ENCODE measurements around the gene ALDH1B1. TPM values are rescaled to one million over a fixed set of nuclear protein-coding genes. Genes with fewer than 3 reads are reported as not detected.
"Not testable (repeated sequence)": the region's sequence is repeated elsewhere in the genome, so short reads cannot be mapped to it uniquely, and the experiment has no call there.

The ALDH1B1 gene
- total RNA-seq, 2 experiments from 2014 or later = 14.1 to 17.9 TPM

- H3K4me3 Mint-ChIP-seq = no peak overlapping the region
- DNase-seq = no peak
- H3K4me1 Mint-ChIP-seq (ENCODE audit: low read depth) = no peaks in the 10 kb centered on the region
- H3K36me3 Mint-ChIP-seq (ENCODE audit: low read depth) = no peaks in the 10 kb centered on the region
- H3K9me3 Mint-ChIP-seq = no peaks in the 10 kb centered on the region
- no peak overlapping the region for H3K27ac Mint-ChIP-seq
- intact Hi-C loops (cut with micrococcal nuclease) = no loop called here
- H3K27me3 Mint-ChIP-seq (ENCODE audit: low read depth) = peaks cover 2% of the 10 kb centered on the region
- CTCF ChIA-PET = no interaction called here
These were observed 23.8 kb upstream of the ALDH1B1 start for GRCh38 chr9:38368731-38369130.

- Mint-ChIP-seq H3K4me1 (ENCODE audit: low read depth) (no peaks in the 10 kb centered on the region), H3K4me3 (no peak overlapping the region), H3K27me3 (ENCODE audit: low read depth) (no peaks in the 10 kb centered on the region), H3K9me3 (no peaks in the 10 kb centered on the region), H3K36me3 (ENCODE audit: low read depth) (no peaks in the 10 kb centered on the region), H3K27ac (no peak overlapping the region)
- intact Hi-C loops (cut with micrococcal nuclease) = no loop called here
- DNase-seq = no peak
- CTCF ChIA-PET = interaction anchor here (0.6 to 1.2 kb wide), 3 partner anchors 23 to 456 kb away, joined by 3 to 4 read pairs (median 4); no protein-coding TSS in a partner anchor
These were observed 22.3 kb upstream of the ALDH1B1 start for GRCh38 chr9:38370176-38370575.

GRCh38 chr9:38371495-38371894, 21.0 kb upstream of the ALDH1B1 start:
- DNase-seq = peak; percentile 50
- no peak overlapping the region for H3K27ac Mint-ChIP-seq

GRCh38 chr9:38372762-38373619, 19.5 kb upstream of the ALDH1B1 start:
- Mint-ChIP-seq H3K4me3 (no peak overlapping the region), H3K36me3 (ENCODE audit: low read depth) (no peaks in the 10 kb centered on the region), H3K9me3 (no peaks in the 10 kb centered on the region), H3K27ac (no peak overlapping the region), H3K27me3 (ENCODE audit: low read depth) (no peaks in the 10 kb centered on the region), H3K4me1 (ENCODE audit: low read depth) (no peaks in the 10 kb centered on the region)
- intact Hi-C loops (cut with micrococcal nuclease) = no loop called here
- no peak for DNase-seq
- CTCF ChIA-PET = interaction anchor here (1.1 to 2.2 kb wide), 2 partner anchors 39 to 459 kb away, joined by 3 to 6 read pairs; no protein-coding TSS in a partner anchor

More at GRCh38 chr9:38371495-38371894, 21.0 kb upstream of the ALDH1B1 start:
- Mint-ChIP-seq H3K9me3 (no peaks in the 10 kb centered on the region), H3K4me1 (ENCODE audit: low read depth) (no peaks in the 10 kb centered on the region), H3K36me3 (ENCODE audit: low read depth) (no peaks in the 10 kb centered on the region), H3K4me3 (no peak overlapping the region), H3K27me3 (ENCODE audit: low read depth) (no peaks in the 10 kb centered on the region)
- intact Hi-C loops (cut with micrococcal nuclease) = loop anchor here (1.0 kb wide), 2 partner anchors 29 to 62 kb away; no protein-coding TSS in a partner anchor
- CTCF ChIA-PET = interaction anchor here (2.2 kb wide), 1 partner anchor 458 kb away, joined by 6 read pairs; no protein-coding TSS in a partner anchor

- Mint-ChIP-seq H3K4me1 (ENCODE audit: low read depth) (no peaks in the 10 kb centered on the region), H3K27ac (no peak overlapping the region), H3K4me3 (no peak overlapping the region), H3K9me3 (no peaks in the 10 kb centered on the region), H3K27me3 (ENCODE audit: low read depth) (no peaks in the 10 kb centered on the region), H3K36me3 (ENCODE audit: low read depth) (no peaks in the 10 kb centered on the region)
- intact Hi-C loops (cut with micrococcal nuclease) = no loop called here
- CTCF ChIA-PET = no interaction called here
- no peak for DNase-seq
These were observed 18.8 kb upstream of the ALDH1B1 start for GRCh38 chr9:38373679-38374078.

DNA sequence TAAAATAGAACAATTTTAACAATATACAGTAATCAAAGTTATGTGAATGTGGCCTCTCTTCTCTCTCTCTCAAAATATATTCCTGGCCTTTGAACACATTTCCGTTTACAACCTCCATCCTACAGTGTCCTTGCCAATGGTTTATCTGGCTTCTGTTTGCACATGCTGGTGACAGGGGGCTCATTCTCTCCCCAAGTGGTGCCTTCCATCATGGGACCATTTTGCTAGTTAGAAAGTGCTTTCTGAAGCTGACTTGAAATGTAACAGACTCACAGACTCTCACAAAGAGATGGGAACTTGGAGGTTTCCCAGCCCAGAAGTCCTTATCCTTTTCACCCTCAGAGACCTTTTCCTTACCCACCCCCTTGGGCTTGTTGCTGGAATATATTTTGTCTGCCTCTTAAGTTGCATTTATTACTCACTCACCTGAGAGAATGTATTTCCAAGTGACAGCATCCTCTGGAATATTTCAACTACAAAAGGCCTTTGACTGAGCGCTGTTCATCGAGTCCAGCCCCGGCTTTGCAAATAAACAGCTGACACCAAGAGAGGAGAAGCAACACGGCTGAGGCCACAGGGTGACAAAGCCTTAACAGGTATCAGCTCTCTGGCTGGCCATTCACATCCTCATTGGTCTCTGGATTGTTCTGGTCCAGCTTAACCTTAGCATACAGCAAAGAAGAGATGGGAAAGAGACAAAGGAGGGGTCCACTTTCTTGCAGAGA, 17.5 kb upstream of the ALDH1B1 start:
- H3K36me3 Mint-ChIP-seq (ENCODE audit: low read depth) = no peaks in the 10 kb centered on the region
- CTCF ChIA-PET = interaction anchor here (0.6 kb wide), 1 partner anchor 330 kb away, joined by 3 read pairs; no protein-coding TSS in a partner anchor
- no peaks in the 10 kb centered on the region for H3K9me3 Mint-ChIP-seq
- DNase-seq = no peak
- intact Hi-C loops (cut with micrococcal nuclease) = no loop called here
- no peaks in the 10 kb centered on the region for H3K4me1 Mint-ChIP-seq (ENCODE audit: low read depth)
- H3K27ac Mint-ChIP-seq = no peak overlapping the region
- H3K27me3 Mint-ChIP-seq (ENCODE audit: low read depth) = no peaks in the 10 kb centered on the region
- H3K4me3 Mint-ChIP-seq = no peak overlapping the region

GRCh38 chr9:38375572-38375963, 16.9 kb upstream of the ALDH1B1 start:
- H3K27me3 Mint-ChIP-seq (ENCODE audit: low read depth) = no peaks in the 10 kb centered on the region
- no peak for DNase-seq
- H3K4me3 Mint-ChIP-seq = no peak overlapping the region
- H3K36me3 Mint-ChIP-seq (ENCODE audit: low read depth) = no peaks in the 10 kb centered on the region
- CTCF ChIA-PET = no interaction called here
- no peaks in the 10 kb centered on the region for H3K9me3 Mint-ChIP-seq
- intact Hi-C loops (cut with micrococcal nuclease) = no loop called here
- H3K4me1 Mint-ChIP-seq (ENCODE audit: low read depth) = no peaks in the 10 kb centered on the region
- no peak overlapping the region for H3K27ac Mint-ChIP-seq

- Mint-ChIP-seq H3K9me3 (no peaks in the 10 kb centered on the region), H3K27me3 (ENCODE audit: low read depth) (no peaks in the 10 kb centered on the region), H3K27ac (no peak overlapping the region), H3K36me3 (ENCODE audit: low read depth) (no peaks in the 10 kb centered on the region), H3K4me3 (no peak overlapping the region), H3K4me1 (ENCODE audit: low read depth) (no peaks in the 10 kb centered on the region)
- intact Hi-C loops (cut with micrococcal nuclease) = no loop called here
- no peak for DNase-seq
- CTCF ChIA-PET = no interaction called here
These were observed 16.4 kb upstream of the ALDH1B1 start for GRCh38 chr9:38376021-38376670.

DNA sequence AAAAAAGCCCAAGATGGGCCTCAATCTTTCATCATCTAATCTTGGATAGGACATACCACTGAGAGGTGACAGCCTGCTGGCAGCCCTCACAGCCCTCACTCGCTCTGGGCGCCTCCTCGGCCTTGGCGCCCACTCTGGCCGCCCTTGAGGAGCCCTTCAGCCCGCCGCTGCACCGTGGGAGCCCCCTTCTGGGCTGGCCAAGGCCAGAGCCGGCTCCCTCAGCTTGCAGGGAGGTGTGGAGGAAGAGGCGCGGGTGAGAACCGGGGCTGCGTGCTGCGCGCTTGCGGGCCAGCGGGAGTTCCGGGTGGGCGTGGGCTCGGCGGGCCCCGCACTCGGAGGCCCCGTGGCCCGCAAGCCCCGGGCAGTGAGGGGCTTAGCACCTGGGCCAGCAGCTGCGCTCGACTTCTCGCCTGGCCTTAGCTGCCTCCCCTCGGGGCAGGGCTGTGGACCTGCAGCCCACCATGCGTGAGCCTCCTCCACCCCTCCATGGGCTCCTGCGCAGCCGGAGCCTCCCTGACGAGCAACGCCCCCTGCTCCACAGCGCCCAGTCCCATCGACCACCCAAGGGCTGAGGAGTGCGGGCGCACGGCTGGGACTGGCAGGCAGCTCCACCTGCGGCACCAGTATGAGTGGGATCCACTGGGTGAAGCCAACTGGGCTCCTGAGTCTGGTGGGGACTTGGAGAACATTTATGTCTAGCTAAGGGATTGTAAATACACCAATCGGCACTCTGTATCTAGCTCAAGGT, 15.0 kb upstream of the ALDH1B1 start:
- intact Hi-C loops (cut with micrococcal nuclease); H3K36me3 Mint-ChIP-seq (ENCODE audit: low read depth); CTCF ChIA-PET; H3K4me3 Mint-ChIP-seq; H3K9me3 Mint-ChIP-seq; H3K27me3 Mint-ChIP-seq (ENCODE audit: low read depth); H3K27ac Mint-ChIP-seq; DNase-seq; H3K4me1 Mint-ChIP-seq (ENCODE audit: low read depth): not testable (repeated sequence)

GRCh38 chr9:38380230-38380871, 12.2 kb upstream of the ALDH1B1 start:
- H3K36me3 Mint-ChIP-seq (ENCODE audit: low read depth) = no peaks in the 10 kb centered on the region
- H3K27me3 Mint-ChIP-seq (ENCODE audit: low read depth) = peaks cover 2% of the 10 kb centered on the region
- intact Hi-C loops (cut with micrococcal nuclease) = no loop called here
- no peak overlapping the region for H3K27ac Mint-ChIP-seq
- no peak for DNase-seq
- CTCF ChIA-PET = no interaction called here
- no peak overlapping the region for H3K4me3 Mint-ChIP-seq
- peaks cover 2% of the 10 kb centered on the region for H3K9me3 Mint-ChIP-seq
- no peaks in the 10 kb centered on the region for H3K4me1 Mint-ChIP-seq (ENCODE audit: low read depth)

GRCh38 chr9:38380872-38381534, 11.5 kb upstream of the ALDH1B1 start:
- H3K4me1 Mint-ChIP-seq (ENCODE audit: low read depth) = no peaks in the 10 kb centered on the region
- intact Hi-C loops (cut with micrococcal nuclease) = no loop called here
- H3K27ac Mint-ChIP-seq = no peak overlapping the region
- CTCF ChIA-PET = no interaction called here
- DNase-seq = no peak
- H3K36me3 Mint-ChIP-seq (ENCODE audit: low read depth) = no peaks in the 10 kb centered on the region
- H3K4me3 Mint-ChIP-seq = no peak overlapping the region
- peaks cover 2% of the 10 kb centered on the region for H3K9me3 Mint-ChIP-seq
- peaks cover 2% of the 10 kb centered on the region for H3K27me3 Mint-ChIP-seq (ENCODE audit: low read depth)
